Neural cell (in vitro differentiated cells): ENCODE measurements around the gene SLAMF1. TPM values are rescaled to one million over a fixed set of nuclear protein-coding genes. Genes with fewer than 3 reads are reported as not detected.

Experiments
- H2AFZ ChIP-seq: fragments of 200-600, 300-800 bp; sonication (generic), shearing (Covaris generic); 2 replicates; pipeline ENCODE4 v1.6.0; 2014; ENCODE audit warnings: low read depth, mild to moderate bottlenecking, antibody characterized with exemption, low read length, moderate library complexity
- H3F3A ChIP-seq: fragments of 200-600 bp; shearing (Covaris generic); 2 replicates; pipeline ENCODE4 v1.6.1; 2016; ENCODE audit warnings: mild to moderate bottlenecking, moderate library complexity, mixed read lengths, antibody characterized with exemption, low read length; ENCODE audit not compliant: insufficient read depth, poor library complexity, severe bottlenecking
- H3K27ac ChIP-seq: fragments of 200-600, 300-800 bp; sonication (generic), shearing (Covaris generic); 2 replicates; pipeline ENCODE4 v1.5.1; 2014; ENCODE audit warnings: mild to moderate bottlenecking, low read length, moderate library complexity
- H3K27me3 ChIP-seq: fragments of 300-800, 200-600 bp; sonication (generic), shearing (Covaris generic); 2 replicates; pipeline ENCODE4 v1.6.0; 2014; ENCODE audit warnings: mild to moderate bottlenecking, low read depth, low read length, moderate library complexity; ENCODE audit not compliant: insufficient read depth
- H3K36me3 ChIP-seq: fragments of 300-800, 200-600 bp; sonication (generic), shearing (Covaris generic); 2 replicates; pipeline ENCODE4 v1.5.1; 2014; ENCODE audit warnings: mild to moderate bottlenecking, antibody characterized with exemption, low read length, moderate library complexity; ENCODE audit not compliant: insufficient read depth
- H3K4me2 ChIP-seq: fragments of 300-800, 200-600 bp; sonication (generic), shearing (Covaris generic); 2 replicates; pipeline ENCODE4 v1.6.0; 2014; ENCODE audit warnings: mild to moderate bottlenecking, low read length
- H3K4me3 ChIP-seq: fragments of 300-800, 200-600 bp; sonication (generic), shearing (Covaris generic); 2 replicates; pipeline ENCODE4 v1.5.1; 2014; ENCODE audit warnings: mild to moderate bottlenecking, low read length, moderate library complexity
- H3K79me2 ChIP-seq: fragments of 200-600 bp; shearing (Covaris generic); replicated peaks from 2 replicates; pipeline ENCODE4 v1.6.0; 2014; ENCODE audit warnings: mild to moderate bottlenecking, low read length, moderate library complexity; ENCODE audit not compliant: insufficient read depth
- H3K9ac ChIP-seq: fragments of 300-800, 200-600 bp; sonication (generic), shearing (Covaris generic); 2 replicates; pipeline ENCODE4 v1.6.1; 2016; ENCODE audit warnings: mild to moderate bottlenecking, low read length, mixed read lengths
- H3K9me2 ChIP-seq: fragments of 200-600 bp; shearing (Covaris generic); 2 replicates; pipeline ENCODE4 v1.6.1; 2016; ENCODE audit warnings: mild to moderate bottlenecking, low read length, mixed read lengths; ENCODE audit not compliant: insufficient read depth
- H3K9me3 ChIP-seq: fragments of 200-600, 300-800 bp; sonication (generic), shearing (Covaris generic); 2 replicates; pipeline ENCODE4 v1.6.1; 2016; ENCODE audit warnings: mild to moderate bottlenecking, mixed run types, low read length, moderate library complexity, mixed read lengths
- H4K20me1 ChIP-seq: fragments of 200-600 bp; shearing (Covaris generic); 2 replicates; pipeline ENCODE4 v1.6.1; 2016; ENCODE audit warnings: mild to moderate bottlenecking, mixed run types; ENCODE audit not compliant: insufficient read depth
- CTCF ChIP-seq: fragments of 450-650 bp; IDR thresholded peaks from 2 replicates; pipeline ENCODE4 v1.5.1; 2014; ENCODE audit warnings: antibody characterized with exemption, mild to moderate bottlenecking, moderate library complexity; ENCODE audit not compliant: poor library complexity, severe bottlenecking
- EP300 ChIP-seq: fragments of 450-650 bp; conservative IDR thresholded peaks from 2 replicates; pipeline ENCODE4 v1.6.1; 2014; ENCODE audit warnings: antibody characterized with exemption, mild to moderate bottlenecking, moderate library complexity; ENCODE audit not compliant: poor library complexity, severe bottlenecking
- EZH2 ChIP-seq: fragments of 200-600, 300-800 bp; shearing (Covaris generic), sonication (generic); IDR thresholded peaks from 2 replicates; pipeline ENCODE4 v1.6.1; 2014; ENCODE audit warnings: antibody characterized with exemption, low read length, borderline replicate concordance, mild to moderate bottlenecking; ENCODE audit not compliant: insufficient read depth, poor library complexity, severe bottlenecking
- MXI1 ChIP-seq: fragments of 450-650 bp; conservative IDR thresholded peaks from 2 replicates; pipeline ENCODE4 v1.6.1; 2014; ENCODE audit warnings: antibody characterized with exemption, mild to moderate bottlenecking; ENCODE audit not compliant: poor library complexity, severe bottlenecking
- POLR2AphosphoS5 ChIP-seq: IDR thresholded peaks from 2 replicates; pipeline ENCODE4 v1.6.1; 2012
- RAD21 ChIP-seq: fragments of 450-650 bp; conservative IDR thresholded peaks from 2 replicates; pipeline ENCODE4 v1.6.1; 2014; ENCODE audit warnings: antibody characterized with exemption, mild to moderate bottlenecking, moderate library complexity
- REST ChIP-seq: IDR thresholded peaks from 2 replicates; pipeline ENCODE4 v1.6.1; 2012; ENCODE audit warnings: borderline replicate concordance
- SMC3 ChIP-seq: fragments of 450-650 bp; conservative IDR thresholded peaks from 2 replicates; pipeline ENCODE4 v1.6.1; 2014; ENCODE audit warnings: antibody characterized with exemption, mild to moderate bottlenecking, moderate library complexity; ENCODE audit not compliant: poor library complexity
- TAF1 ChIP-seq: IDR thresholded peaks from 2 replicates; pipeline ENCODE4 v1.6.1; 2012; ENCODE audit warnings: low read depth
- polyA plus RNA-seq: library from polyadenylated mRNA; depleted of rRNA; stranded (reverse); fragments of >200 nt; gene quantifications from 2 replicates; pipeline ENCODE4 v1.2.3, GENCODE V29; 2014

SLAMF1 gene
- polyA plus RNA-seq, 1 donor from 2014 or later: not detected

DNA sequence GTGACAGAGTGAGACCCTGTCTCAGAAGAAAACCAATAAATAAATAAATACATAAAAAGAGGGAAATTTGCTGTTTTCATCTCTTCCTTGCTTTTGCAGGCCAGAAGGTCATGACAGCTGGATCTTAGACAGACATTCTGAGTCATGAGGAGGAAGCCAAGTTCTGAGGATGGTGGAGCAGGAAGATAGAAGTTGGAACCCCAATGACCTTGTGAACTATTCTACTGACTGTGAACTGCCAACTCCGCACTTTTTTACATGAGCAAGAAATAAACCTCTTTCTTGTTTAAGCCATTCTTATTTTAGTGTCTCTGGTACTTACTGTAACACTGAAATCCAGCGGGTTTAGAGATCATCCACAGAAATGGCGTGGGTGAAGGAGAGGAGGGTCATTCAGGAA is 76.0 kb downstream of the SLAMF1 start:
- Histone ChIP-seq H3K27me3 (no peaks in the 10 kb centered on the region), H3K4me2 (no peak overlapping the region), H3K27ac (no peak overlapping the region), H3K79me2 (no peaks in the 10 kb centered on the region), H3K36me3 (no peaks in the 10 kb centered on the region), H3K9me2 (no peaks in the 10 kb centered on the region), H4K20me1 (no peaks in the 10 kb centered on the region), H3K9me3 (no peaks in the 10 kb centered on the region), H3K4me3 (no peak overlapping the region), H3K9ac (no peak overlapping the region), H2AFZ (no peak overlapping the region), H3F3A (no peaks in the 10 kb centered on the region)
- TF ChIP-seq MXI1: no peak
- no peak for TF ChIP-seq SMC3
- no peak for TF ChIP-seq RAD21
- no peak for TF ChIP-seq TAF1

DNA sequence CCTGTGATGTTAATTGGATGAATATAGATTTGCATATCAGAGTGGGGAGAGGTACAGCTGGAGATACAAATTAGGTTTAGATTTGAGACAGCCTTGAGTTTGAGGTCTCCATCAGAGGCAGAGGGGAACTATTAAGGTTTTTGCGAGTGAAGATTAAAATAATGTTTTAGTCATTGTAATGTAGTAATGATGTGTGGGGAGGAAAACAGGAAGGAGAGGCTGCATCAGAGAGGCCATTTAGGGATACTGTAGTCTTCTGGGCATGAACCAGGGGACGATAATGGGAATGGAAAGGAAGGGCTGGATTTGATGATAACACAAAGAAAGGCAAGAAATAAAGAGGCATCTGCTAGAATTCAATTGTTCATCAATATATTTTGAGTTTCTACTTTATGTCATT is 77.0 kb downstream of the SLAMF1 start:
- Histone ChIP-seq H3K9me3 (no peaks in the 10 kb centered on the region), H3K4me3 (no peak overlapping the region), H4K20me1 (no peaks in the 10 kb centered on the region), H3K9ac (no peak overlapping the region), H3K27ac (no peak overlapping the region), H3K27me3 (no peaks in the 10 kb centered on the region), H3F3A (no peaks in the 10 kb centered on the region), H3K36me3 (no peaks in the 10 kb centered on the region), H2AFZ (no peak overlapping the region), H3K4me2 (no peak overlapping the region), H3K79me2 (no peaks in the 10 kb centered on the region), H3K9me2 (no peaks in the 10 kb centered on the region)
- TF ChIP-seq TAF1: no peak
- no peak for TF ChIP-seq CTCF
- no peak for TF ChIP-seq SMC3
- TF ChIP-seq RAD21: no peak
- no peak for TF ChIP-seq EP300
- TF ChIP-seq REST: no peak
- TF ChIP-seq MXI1: no peak
- no peak for TF ChIP-seq POLR2AphosphoS5
- no peak for TF ChIP-seq EZH2
